Hepatic stellate cell (primary cell): Measurements from ENCODE around the gene TMEM121B.

Experiments
- DNase-seq: peaks from one replicate; pipeline ENCODE4 v3.0.0; 2011; ENCODE audit warnings: low spot score

The TMEM121B gene

DNA sequence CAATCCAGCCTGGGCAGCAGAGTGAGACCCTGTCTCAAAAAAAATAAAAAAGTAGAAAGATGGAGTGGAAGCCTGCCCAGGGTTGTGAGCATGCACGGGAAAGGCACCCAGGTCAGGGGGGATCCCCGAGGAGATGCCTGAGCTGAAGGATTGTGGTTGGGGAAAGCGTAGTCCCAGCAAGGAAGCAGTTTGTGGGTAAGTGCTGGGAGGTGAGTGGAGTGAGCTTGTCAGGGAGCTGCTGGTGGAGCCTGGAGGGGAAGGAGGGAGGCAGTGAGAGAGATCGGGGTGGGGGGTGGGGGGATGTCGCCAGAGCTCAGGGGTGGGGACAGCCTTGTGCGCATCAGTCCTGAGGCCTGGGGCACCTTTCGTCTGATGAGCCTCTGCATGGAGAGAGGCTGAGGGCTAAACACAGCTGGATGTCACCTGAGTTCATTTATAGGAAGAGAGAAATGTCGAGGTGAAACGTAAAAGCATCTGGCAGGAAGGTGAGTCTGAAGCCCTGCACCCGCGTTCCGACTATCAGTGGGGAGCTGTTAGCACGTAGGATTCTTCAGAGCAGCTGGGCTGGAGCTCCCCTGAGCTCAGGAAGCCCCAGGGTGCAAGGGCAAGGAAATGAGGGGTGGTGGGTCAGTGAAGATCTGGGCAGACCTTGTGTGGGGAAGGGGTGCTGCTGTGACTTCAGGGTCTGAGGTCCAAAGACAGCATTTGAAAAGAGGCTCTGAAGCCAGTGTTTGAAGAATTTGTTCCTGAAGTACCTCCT is 10.2 kb downstream of the TMEM121B start:
- no peak for DNase-seq

- no peak for DNase-seq
These were observed 11.2 kb downstream of the TMEM121B start for GRCh38 chr22:17109976-17110375.

DNA sequence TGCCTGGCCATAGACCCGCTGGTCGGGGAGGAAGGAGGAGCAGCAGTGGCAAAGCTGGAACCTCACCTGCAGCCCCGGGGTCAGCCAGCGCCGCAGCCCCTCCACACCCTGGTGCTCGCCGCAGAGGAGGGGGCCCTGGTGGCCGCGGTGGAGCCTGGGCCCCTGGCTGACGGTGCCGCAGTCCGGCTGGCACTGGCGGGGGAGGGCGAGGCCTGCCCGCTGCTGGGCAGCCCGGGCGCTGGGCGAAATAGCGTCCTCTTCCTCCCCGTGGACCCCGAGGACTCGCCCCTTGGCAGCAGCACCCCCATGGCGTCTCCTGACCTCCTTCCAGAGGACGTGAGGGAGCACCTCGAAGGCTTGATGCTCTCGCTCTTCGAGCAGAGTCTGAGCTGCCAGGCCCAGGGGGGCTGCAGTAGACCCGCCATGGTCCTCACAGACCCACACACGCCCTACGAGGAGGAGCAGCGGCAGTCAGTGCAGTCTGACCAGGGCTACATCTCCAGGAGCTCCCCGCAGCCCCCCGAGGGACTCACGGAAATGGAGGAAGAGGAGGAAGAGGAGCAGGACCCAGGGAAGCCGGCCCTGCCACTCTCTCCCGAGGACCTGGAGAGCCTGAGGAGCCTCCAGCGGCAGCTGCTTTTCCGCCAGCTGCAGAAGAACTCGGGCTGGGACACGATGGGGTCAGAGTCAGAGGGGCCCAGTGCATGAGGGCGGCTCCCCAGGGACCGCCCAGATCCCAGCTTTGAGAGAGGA is 11.9 kb downstream of the TMEM121B start:
- no peak for DNase-seq

- DNase-seq, result no peak
These were observed 12.7 kb downstream of the TMEM121B start for GRCh38 chr22:17108256-17109112.

GRCh38 chr22:17107547-17107810 is 13.7 kb downstream of the TMEM121B start:
- DNase-seq, result no peak

DNA sequence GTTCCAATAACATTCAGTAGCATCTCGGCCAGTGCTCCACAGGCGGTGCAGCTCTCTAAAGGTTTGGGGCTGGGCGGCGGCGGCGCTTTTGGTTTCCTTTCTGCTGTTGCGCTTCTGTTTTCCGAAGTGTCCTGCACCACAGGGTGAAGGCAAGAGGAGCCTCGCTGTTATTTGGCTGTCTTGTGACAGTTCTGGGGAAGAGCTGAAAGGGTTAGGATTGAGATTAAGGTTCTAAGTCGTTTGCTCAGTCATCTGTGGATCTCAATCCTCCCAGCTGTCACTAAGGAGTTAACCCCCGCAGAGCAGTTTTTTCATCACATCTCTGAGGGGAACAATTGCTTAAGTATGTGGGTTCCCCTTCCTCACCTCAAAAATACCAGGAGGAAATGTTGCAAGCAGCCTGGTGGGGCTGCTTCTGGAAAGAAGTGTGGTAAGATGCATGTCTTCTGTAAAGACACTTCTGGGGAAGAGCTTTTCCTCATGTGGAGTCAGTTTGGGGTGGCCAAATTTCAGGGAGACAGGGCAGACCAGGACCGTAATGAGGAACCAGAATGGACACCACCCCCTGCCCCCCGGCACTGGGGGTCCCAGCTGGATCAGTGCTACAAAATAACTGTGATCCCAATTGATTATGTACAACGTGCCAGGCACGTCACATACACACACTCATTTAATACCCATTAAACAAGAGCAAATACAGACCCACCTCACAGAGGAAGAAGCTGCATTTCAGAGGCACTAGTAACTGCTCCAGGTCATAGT is 14.2 kb downstream of the TMEM121B start:
- no peak for DNase-seq

GRCh38 chr22:17106161-17106784 is 14.9 kb downstream of the TMEM121B start:
- no peak for DNase-seq

DNA sequence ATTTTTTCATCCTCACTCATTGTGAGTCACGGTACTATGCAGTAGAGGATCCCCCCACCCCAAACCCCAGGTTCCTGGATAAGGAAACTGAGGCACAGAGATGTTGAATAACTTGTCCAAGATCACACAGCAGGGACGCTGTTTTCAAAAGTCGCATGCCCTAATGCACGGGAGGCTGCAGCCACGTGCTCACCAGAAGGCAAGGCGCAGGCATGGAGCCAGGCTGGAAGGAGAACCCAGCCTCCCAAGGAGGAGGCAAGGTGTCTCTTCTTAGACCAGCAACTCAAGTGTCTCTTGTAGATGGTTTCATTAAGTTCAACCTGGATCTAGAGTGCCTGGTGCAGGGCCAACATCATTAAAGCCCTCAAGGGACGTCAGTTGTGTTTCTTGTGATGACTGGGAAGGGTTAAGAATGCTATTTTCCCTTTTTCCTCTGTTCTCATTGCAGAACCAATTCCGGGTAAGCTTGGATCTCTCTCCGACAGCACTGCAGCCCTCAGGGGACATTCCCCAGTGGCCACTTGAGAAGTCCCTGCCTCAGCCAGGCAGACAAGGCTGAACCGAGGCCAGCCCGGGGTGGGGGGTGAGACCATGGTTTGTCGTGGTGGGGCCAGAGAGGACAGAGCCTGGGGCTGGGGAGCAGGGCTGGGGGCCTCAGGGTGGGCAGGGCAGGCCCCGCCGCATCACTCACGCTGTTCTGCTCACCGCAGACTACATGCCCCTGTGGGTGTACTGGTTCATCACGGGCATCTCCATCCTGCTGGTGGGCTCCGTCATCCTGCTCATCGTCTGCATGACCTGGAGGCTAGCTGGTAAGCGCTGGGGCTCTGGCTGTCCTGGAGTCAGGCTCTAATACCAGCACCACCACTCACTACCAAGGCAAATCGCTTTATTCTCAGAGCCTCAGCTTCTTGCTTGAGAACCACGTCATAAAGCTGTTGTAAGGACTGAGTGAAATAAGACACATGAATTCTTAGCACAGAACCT is 15.7 kb downstream of the TMEM121B start:
- DNase-seq, result no peak

DNA sequence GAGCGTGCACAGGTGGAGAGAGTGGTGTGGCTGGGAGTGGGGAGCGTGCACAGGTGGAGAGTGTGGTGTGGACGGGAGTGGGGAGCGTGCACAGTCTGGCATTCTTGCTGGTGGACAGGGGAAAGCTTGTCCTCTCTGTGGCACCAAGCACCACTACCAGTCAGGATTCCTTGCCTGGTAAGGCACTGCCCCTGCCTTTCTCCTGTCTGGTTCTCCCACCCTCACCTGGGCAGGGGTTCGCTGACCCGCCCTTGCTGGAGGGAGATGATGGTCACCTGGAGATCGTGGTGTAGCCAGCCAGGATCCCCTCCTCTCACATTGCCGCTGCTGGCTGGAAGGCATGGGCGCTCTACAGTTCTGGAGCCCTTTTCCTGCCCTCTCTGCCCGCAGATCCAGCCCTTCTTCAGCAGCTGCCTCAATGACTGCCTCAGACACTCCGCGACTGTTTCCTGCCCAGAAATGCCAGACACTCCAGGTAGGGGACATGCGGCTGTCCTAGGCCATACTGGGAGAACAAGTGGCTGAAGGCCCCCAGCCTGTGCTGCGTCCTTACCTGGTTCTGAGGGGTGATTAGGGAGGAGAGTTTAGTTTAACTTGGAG is 16.7 kb downstream of the TMEM121B start:
- no peak for DNase-seq

DNA sequence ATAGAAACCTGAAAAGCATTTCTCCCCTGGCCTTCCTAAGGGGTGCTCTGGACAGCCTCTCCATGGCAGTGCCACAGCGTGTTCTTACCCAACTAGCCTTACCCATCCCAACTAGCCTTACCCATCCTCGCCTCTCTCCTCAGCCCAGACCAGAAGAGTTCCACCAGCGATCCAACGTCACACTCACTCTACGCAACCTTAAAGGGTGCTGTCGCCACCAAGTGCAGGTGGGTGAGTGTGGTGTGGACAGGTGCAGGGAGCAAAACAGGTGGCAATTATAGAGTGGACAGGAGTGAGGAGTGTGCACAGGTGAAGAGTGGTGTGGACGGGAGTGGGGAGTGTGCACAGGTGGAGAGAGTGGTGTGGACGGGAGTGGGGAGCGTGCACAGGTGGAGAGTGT is 17.8 kb downstream of the TMEM121B start:
- no peak for DNase-seq

DNA sequence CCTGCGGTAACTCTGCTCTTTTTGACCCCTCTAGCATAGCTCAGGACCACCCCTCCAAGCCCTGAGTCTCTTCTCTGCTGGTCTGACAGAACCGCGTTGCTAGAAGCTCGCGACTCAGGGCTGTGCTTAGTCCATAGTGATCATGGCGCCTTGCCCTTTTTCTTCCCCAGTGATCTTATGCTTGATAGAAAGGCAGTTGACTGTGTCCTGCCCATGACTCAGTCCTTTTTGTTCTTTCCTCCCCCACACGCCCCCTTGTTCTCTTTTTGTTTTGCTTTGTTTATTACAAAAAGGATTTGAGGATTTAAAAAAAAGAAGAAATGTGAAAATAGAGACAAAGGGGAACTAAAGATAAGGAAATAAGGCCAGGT is 18.9 kb downstream of the TMEM121B start:
- no peak for DNase-seq

- DNase-seq, result no peak
These were observed 19.5 kb downstream of the TMEM121B start for GRCh38 chr22:17101475-17102296.

GRCh38 chr22:17100621-17101020 is 20.5 kb downstream of the TMEM121B start:
- no peak for DNase-seq

DNA sequence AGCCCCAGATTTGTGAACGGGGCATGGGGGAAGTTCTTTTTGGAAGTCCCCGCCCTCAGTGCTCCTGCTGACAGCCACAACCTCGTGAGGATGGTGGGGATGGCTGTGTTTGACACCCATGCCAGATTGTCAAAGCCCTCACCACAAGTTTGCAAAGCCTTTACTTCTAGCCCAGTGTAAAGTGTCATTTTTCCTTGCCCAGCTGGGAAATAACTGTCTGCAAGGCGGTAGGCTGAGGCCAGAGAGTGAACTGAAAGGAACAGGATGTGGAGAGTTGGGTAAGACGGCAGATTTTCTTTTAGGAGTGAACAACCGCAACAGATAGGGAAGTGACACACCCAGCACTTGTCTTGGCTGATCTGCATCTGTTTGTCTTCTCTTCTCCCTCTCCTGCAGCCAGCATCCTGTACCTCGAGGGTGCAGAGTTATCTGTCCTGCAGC is 22.8 kb downstream of the TMEM121B start:
- DNase-seq, result no peak

- no peak for DNase-seq
These were observed 23.5 kb downstream of the TMEM121B start for GRCh38 chr22:17097701-17098100.

DNA sequence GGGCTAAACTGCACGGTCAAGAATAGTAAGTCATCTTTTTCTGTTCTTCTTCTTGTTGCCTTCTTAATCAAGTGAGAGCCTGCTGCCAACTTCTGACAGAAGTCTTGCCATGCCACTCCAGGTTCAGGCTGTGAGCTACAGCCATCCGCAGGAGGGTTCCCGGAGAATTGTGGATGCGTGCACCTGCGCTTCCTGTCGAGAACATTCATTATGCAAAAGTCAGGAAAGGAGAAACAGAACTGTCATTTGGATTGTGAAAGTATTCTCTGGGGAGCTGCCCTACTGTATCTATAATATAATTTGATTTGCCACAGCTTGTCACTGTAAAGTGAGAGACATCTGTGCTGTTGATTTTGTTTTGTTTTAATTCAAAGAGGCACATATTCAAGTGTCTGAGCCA is 24.1 kb downstream of the TMEM121B start:
- no peak for DNase-seq

- DNase-seq, result no peak
These were observed 25.1 kb downstream of the TMEM121B start for GRCh38 chr22:17096071-17096470.

- DNase-seq, result no peak
These were observed 25.6 kb downstream of the TMEM121B start for GRCh38 chr22:17095538-17095937.

- DNase-seq, result no peak
These were observed 28.1 kb downstream of the TMEM121B start for GRCh38 chr22:17093081-17093480.
